ENCODE measurements around the gene FGF7. TPM values are rescaled to one million over a fixed set of nuclear protein-coding genes. Genes with fewer than 3 reads are reported as not detected.

FGF7 gene
- total and polyA plus RNA-seq, 2 donors (not counting 1 experiment from before 2014, with no cell fraction given): 61.5 to 488 TPM

GRCh38 chr15:49427372-49427771, 4.3 kb downstream of the FGF7 start:
- H3K9ac ChIP-seq (ENCODE audit: insufficient read depth, low read length): no peak overlapping the region
- no peak overlapping the region for H3K27ac ChIP-seq (ENCODE audit: insufficient read depth, low read length)
- H4K20me1 ChIP-seq (ENCODE audit: control insufficient read depth, extremely low read depth, insufficient read depth, low read length): no peaks in the 10 kb centered on the region
- peaks cover 8% of the 10 kb centered on the region for H3K4me1 ChIP-seq (ENCODE audit: control insufficient read depth, extremely low read depth, insufficient read depth, low read length)
- H3K4me2 ChIP-seq (ENCODE audit: extremely low read depth, insufficient read depth, low read length): peak overlapping the region; percentile 64
- peaks cover 69% of the 10 kb centered on the region for H3K79me2 ChIP-seq (ENCODE audit: control insufficient read depth, insufficient read depth, low read length)
- no peaks in the 10 kb centered on the region for H3K27me3 ChIP-seq (ENCODE audit: control insufficient read depth, insufficient read depth, low read length)
- H3K4me3 ChIP-seq (replicated peaks in 1 of 4; ENCODE audit: control extremely low read depth in 1 of 4, insufficient read depth in 1 of 4, low read depth in 3 of 4, low read length in 4 of 4): peak overlapping the region in 3 of 4 experiments; percentile 65 to 93 (median 73)
- DNase-seq (ENCODE audit: low read depth in 2 of 2): no peak
- no peaks in the 10 kb centered on the region for H3K36me3 ChIP-seq (ENCODE audit: control insufficient read depth, insufficient read depth, low read length)
- no peaks in the 10 kb centered on the region for H3K9me3 ChIP-seq (ENCODE audit: control insufficient read depth, insufficient read depth, low read depth, low read length)
- no peak overlapping the region for H2AFZ ChIP-seq (ENCODE audit: low read length)
- no peak for TF ChIP-seq EZH2 (IDR thresholded peaks at IDR 0.05; ENCODE audit: low read length, missing control alignments)
- no peak for TF ChIP-seq CTCF (conservative IDR thresholded peaks at IDR 0.05 in 1 of 2, IDR thresholded peaks at IDR 0.05 in 1 of 2; ENCODE audit: low read depth in 1 of 2, low read length in 2 of 2)

GRCh38 chr15:49428409-49429095, 5.5 kb downstream of the FGF7 start:
- Histone ChIP-seq H3K9ac (ENCODE audit: insufficient read depth, low read length) (no peak overlapping the region), H3K4me3 (replicated peaks in 1 of 4; ENCODE audit: control extremely low read depth in 1 of 4, insufficient read depth in 1 of 4, low read depth in 3 of 4, low read length in 4 of 4) (peak overlapping the region in 2 of 4 experiments; percentile 73 to 93), H3K4me2 (ENCODE audit: extremely low read depth, insufficient read depth, low read length) (peak overlapping the region; percentile 1), H3K27me3 (ENCODE audit: control insufficient read depth, insufficient read depth, low read length) (no peaks in the 10 kb centered on the region), H2AFZ (ENCODE audit: low read length) (no peak overlapping the region), H3K27ac (ENCODE audit: insufficient read depth, low read length) (peak overlapping the region; percentile 2), H3K79me2 (ENCODE audit: control insufficient read depth, insufficient read depth, low read length) (peaks cover 69% of the 10 kb centered on the region), H3K9me3 (ENCODE audit: control insufficient read depth, insufficient read depth, low read depth, low read length) (no peaks in the 10 kb centered on the region), H4K20me1 (ENCODE audit: control insufficient read depth, extremely low read depth, insufficient read depth, low read length) (no peaks in the 10 kb centered on the region), H3K36me3 (ENCODE audit: control insufficient read depth, insufficient read depth, low read length) (no peaks in the 10 kb centered on the region), H3K4me1 (ENCODE audit: control insufficient read depth, extremely low read depth, insufficient read depth, low read length) (peaks cover 8% of the 10 kb centered on the region)
- DNase-seq (ENCODE audit: low read depth in 2 of 2): peak; percentile 40 to 93
- TF ChIP-seq EZH2 (IDR thresholded peaks at IDR 0.05; ENCODE audit: low read length, missing control alignments) (no peak), CTCF (conservative IDR thresholded peaks at IDR 0.05 in 1 of 2, IDR thresholded peaks at IDR 0.05 in 1 of 2; ENCODE audit: low read depth in 1 of 2, low read length in 2 of 2) (no peak)

GRCh38 chr15:49430046-49430445, 7.0 kb downstream of the FGF7 start:
- Histone ChIP-seq H3K9ac (ENCODE audit: insufficient read depth, low read length) (no peak overlapping the region), H4K20me1 (ENCODE audit: control insufficient read depth, extremely low read depth, insufficient read depth, low read length) (no peaks in the 10 kb centered on the region)

More at GRCh38 chr15:49430046-49430445, 7.0 kb downstream of the FGF7 start:
- Histone ChIP-seq H3K27ac (ENCODE audit: insufficient read depth, low read length) (peak overlapping the region; percentile 3), H3K4me1 (ENCODE audit: control insufficient read depth, extremely low read depth, insufficient read depth, low read length) (peaks cover 8% of the 10 kb centered on the region), H3K27me3 (ENCODE audit: control insufficient read depth, insufficient read depth, low read length) (no peaks in the 10 kb centered on the region), H3K79me2 (ENCODE audit: control insufficient read depth, insufficient read depth, low read length) (peaks cover 61% of the 10 kb centered on the region), H3K36me3 (ENCODE audit: control insufficient read depth, insufficient read depth, low read length) (no peaks in the 10 kb centered on the region), H2AFZ (ENCODE audit: low read length) (no peak overlapping the region), H3K4me2 (ENCODE audit: extremely low read depth, insufficient read depth, low read length) (peak overlapping the region; percentile 42), H3K9me3 (ENCODE audit: control insufficient read depth, insufficient read depth, low read depth, low read length) (no peaks in the 10 kb centered on the region), H3K4me3 (replicated peaks in 1 of 4; ENCODE audit: control extremely low read depth in 1 of 4, insufficient read depth in 1 of 4, low read depth in 3 of 4, low read length in 4 of 4) (peak overlapping the region in 1 of 4 experiments; percentile 73)
- no peak for DNase-seq (ENCODE audit: low read depth in 2 of 2)
- TF ChIP-seq EZH2 (IDR thresholded peaks at IDR 0.05; ENCODE audit: low read length, missing control alignments): no peak
- TF ChIP-seq CTCF (conservative IDR thresholded peaks at IDR 0.05 in 1 of 2, IDR thresholded peaks at IDR 0.05 in 1 of 2; ENCODE audit: low read depth in 1 of 2, low read length in 2 of 2): no peak

Measured in fibroblast of lung (primary cell).